ENCODE data around the gene TMEM62. TPM values are rescaled to one million over a fixed set of nuclear protein-coding genes. Genes with fewer than 3 reads are reported as not detected.
A peak's percentile ranks its signal among the peaks of the same experiment; 100 is the strongest.
"Not testable (repeated sequence)": the region's sequence is repeated elsewhere in the genome, so short reads cannot be mapped to it uniquely, and the experiment has no call there.

TMEM62 gene
- total RNA-seq, 1 donor from 2014 or later = 9.0 TPM

DNA sequence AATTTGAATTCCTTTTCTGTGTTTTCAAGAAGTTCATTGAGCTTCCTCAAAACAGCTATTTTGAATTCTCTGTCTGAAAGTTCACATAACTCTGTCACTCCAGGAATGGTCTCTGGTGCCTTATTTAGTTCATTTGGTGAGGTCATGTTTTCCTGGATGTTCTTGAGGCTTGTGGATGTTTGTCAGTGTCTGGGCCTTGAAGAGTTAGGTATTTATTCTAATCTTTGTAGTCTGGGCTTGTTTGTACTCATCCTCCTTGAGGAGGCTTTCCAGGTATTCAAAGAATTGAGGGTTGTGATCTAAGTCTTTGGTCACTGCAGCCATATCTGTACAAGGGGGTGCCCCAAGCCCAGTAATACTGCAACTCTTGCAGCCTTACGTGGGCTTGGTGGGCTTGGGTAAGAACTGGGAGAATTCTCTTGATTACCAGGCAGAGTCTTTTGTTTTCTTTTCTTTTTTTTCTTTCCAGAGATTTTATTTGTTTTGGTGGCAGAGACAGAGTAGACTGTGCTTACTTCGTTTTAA, 32.5 kb downstream of the TMEM62 start:
- Histone ChIP-seq H3K4me1 (peaks cover 0 to 9% of the 10 kb centered on the region in 2 donors), H3K9me3 (no peaks in the 10 kb centered on the region), H3K27ac (no peak overlapping the region), H3K27me3 (no peaks in the 10 kb centered on the region), H3K4me3 (no peak overlapping the region), H3K36me3 (peaks cover 37 to 40% of the 10 kb centered on the region in 2 donors)
- no peak for DNase-seq (ENCODE audit: low spot score in 2 of 2)
- intact Hi-C loops (cut with DNase I) = no loop called here
- TF ChIP-seq, protein P1, sequence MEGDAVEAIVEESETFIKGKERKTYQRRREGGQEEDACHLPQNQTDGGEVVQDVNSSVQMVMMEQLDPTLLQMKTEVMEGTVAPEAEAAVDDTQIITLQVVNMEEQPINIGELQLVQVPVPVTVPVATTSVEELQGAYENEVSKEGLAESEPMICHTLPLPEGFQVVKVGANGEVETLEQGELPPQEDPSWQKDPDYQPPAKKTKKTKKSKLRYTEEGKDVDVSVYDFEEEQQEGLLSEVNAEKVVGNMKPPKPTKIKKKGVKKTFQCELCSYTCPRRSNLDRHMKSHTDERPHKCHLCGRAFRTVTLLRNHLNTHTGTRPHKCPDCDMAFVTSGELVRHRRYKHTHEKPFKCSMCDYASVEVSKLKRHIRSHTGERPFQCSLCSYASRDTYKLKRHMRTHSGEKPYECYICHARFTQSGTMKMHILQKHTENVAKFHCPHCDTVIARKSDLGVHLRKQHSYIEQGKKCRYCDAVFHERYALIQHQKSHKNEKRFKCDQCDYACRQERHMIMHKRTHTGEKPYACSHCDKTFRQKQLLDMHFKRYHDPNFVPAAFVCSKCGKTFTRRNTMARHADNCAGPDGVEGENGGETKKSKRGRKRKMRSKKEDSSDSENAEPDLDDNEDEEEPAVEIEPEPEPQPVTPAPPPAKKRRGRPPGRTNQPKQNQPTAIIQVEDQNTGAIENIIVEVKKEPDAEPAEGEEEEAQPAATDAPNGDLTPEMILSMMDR (IDR thresholded peaks at IDR 0.05) = no peak

DNA sequence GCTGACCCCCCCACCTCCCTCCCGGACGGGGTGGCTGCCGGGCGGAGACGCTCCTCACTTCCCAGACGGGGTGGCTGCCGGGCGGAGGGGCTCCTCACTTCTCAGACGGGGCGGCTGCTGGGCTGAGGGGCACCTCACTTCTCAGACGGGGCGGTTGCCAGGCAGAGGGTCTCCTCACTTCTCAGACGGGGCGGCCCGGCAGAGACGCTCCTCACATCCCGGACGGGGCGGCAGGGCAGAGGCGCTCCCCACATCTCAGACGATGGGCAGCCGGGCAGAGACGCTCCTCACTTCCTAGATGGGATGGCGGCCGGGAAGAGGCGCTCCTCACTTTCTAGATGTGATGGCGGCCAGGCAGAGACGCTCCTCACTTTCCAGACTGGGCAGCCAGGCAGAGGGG, 33.9 kb downstream of the TMEM62 start:
- H3K27me3 ChIP-seq; intact Hi-C loops (cut with DNase I); H3K4me3 ChIP-seq; DNase-seq (ENCODE audit: low spot score in 2 of 2); H3K4me1 ChIP-seq; H3K27ac ChIP-seq; H3K9me3 ChIP-seq: not testable (repeated sequence)
- H3K36me3 ChIP-seq = peaks cover 28 to 34% of the 10 kb centered on the region in 2 donors

DNA sequence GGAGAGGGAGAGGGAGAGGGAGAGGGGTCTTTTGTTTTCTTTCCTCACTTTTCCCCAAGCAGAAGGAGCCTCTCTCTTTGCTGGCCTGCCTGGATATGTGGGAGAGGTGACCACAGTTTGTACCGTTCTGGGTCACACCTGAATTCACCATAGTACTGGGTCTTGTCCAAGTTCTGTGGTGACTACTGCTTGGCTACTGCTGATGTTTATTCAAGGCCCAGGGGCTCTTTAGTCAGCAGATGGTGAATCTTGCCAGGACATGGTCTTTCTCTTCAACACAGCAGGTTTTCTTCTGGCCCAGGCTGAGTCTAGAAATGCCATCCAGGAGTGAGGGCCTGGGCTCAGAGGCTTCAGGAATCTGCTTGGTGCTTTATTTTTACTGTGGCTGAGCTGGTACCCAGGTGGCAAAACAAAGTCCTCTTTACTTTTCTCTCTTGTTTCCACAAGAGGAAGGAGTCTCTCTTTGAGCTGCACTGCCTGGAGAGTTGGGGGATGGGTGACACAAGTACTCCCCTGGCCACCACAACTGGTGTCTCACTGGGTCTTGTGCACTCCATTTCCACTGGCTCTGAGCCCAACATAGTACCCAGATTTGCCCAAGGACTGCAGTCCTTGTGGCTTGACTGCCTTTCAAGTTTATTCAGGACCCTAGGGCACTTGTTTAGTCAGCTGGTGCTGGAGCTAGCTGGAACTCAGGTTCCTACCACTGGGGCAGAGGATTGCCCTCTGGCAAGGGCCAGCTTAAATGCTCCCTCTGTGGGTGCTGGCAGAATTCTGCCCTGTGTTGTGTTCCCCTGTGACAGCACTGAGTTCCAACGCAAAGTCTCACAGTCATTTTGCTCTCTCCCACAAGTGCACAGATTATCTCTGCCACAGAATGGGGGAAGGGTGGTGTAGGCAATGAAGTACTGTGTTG, 35.1 kb downstream of the TMEM62 start:
- H3K36me3 ChIP-seq = peaks cover 27 to 37% of the 10 kb centered on the region in 2 donors
- intact Hi-C loops (cut with DNase I) = no loop called here
- H3K27ac ChIP-seq = peak overlapping the region; percentile 55 to 57

DNA sequence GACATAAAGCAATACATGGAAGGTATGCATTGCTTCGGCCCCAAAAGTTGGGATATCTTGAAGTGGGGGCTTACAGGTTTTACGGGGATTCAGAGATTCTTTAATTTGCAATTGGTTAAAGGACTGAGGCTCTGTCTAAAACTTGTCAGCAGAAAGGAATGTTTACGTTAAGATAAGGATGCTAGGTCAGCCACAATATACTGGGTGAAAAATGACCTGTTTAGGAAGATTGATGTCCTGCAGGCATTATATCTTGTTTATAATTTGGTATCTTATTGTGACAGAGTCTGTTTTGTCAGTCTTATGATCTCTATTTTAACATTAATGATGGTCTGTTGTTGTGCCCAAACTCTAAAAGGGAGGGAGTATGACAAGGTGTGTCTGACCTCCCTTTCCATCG, 36.5 kb downstream of the TMEM62 start:
- Histone ChIP-seq H3K27ac (peak overlapping the region in 1 of 2 donors; percentile 57), H3K27me3 (no peaks in the 10 kb centered on the region), H3K4me3 (no peak overlapping the region), H3K4me1 (peaks cover 0 to 9% of the 10 kb centered on the region in 2 donors), H3K9me3 (no peaks in the 10 kb centered on the region), H3K36me3 (peaks cover 28 to 45% of the 10 kb centered on the region in 2 donors)
- intact Hi-C loops (cut with DNase I) = no loop called here
- no peak for DNase-seq (ENCODE audit: low spot score in 2 of 2)
- TF ChIP-seq, protein P1 (IDR thresholded peaks at IDR 0.05) = no peak

More for the DNA sequence above, 35.1 kb downstream of the TMEM62 start:
- Histone ChIP-seq H3K4me3 (no peak overlapping the region), H3K9me3 (no peaks in the 10 kb centered on the region), H3K27me3 (no peaks in the 10 kb centered on the region), H3K4me1 (peaks cover 0 to 9% of the 10 kb centered on the region in 2 donors)
- TF ChIP-seq, protein P1 (IDR thresholded peaks at IDR 0.05) = no peak
- no peak for DNase-seq (ENCODE audit: low spot score in 2 of 2)

DNA sequence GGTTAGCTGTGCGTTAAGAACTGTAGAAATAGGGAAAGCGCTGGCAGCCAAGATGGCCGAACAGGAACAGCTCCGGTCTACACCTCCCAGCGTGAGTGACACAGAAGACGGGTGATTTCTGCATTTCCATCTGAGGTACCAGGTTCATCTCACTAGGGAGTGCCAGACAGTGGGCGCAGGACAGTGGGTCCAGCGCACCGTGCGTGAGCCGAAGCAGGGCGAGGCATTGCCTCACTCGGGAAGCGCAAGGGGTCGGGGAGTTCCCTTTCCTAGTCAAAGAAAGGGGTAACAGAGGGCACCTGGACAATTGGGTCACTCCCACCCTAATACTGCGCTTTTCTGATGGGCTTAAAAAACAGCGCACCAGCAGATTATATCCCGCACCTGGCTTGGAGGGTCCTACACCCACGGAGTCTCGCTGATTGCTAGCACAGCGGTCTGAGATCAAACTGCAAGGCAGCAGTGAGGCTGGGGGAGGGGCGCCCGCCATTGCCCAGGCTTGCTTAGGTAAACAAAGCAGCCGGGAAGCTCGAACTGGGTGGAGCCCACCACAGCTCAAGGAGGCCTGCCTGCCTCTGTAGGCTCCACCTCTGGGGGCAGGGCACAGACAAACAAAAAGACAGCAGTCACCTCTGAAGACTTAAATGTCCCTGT, 42.4 kb downstream of the TMEM62 start:
- intact Hi-C loops (cut with DNase I); H3K27me3 ChIP-seq; H3K9me3 ChIP-seq; H3K4me3 ChIP-seq; H3K27ac ChIP-seq; DNase-seq (ENCODE audit: low spot score in 2 of 2); H3K4me1 ChIP-seq: not testable (repeated sequence)
- H3K36me3 ChIP-seq = peaks cover 24 to 54% of the 10 kb centered on the region in 2 donors

DNA sequence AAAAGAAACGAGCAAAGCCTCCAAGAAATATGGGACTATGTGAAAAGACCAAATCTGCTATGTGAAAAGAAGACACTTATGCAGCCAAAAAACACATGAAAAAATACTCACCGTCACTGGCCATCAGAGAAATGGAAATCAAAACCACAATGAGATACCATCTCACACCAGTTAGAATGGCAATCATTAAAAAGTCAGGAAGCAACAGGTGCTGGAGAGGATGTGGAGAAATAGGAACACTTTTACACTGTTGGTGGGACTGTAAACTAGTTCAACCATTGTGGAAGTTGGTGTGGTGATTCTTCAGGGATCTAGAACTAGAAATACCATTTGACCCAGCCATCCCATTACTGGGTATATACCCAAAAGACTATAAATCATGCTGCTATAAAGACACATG, 43.8 kb downstream of the TMEM62 start:
- H3K27ac ChIP-seq; H3K27me3 ChIP-seq; intact Hi-C loops (cut with DNase I); H3K4me3 ChIP-seq; H3K4me1 ChIP-seq; H3K9me3 ChIP-seq; DNase-seq (ENCODE audit: low spot score in 2 of 2): not testable (repeated sequence)
- H3K36me3 ChIP-seq = peaks cover 19 to 52% of the 10 kb centered on the region in 2 donors

DNA sequence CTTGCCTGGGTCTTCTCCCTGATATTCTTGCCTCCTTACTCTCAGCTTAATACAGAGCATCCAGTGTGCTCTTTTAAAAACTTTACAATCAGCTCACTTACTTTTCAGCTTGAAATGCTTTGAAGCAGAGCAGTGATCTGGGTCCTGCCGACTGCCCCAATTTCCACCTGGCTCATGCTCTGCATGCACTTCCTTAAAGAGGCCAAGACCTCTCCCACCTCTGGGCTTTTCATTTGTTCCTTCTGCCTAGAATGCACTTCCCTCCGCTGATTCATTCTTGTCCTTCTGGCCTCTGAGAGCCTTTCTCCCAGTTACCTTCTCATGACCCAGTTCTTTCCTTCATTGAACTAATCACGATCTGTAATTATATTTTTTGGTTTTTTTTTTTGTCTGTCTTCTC, 49.9 kb downstream of the TMEM62 start:
- H3K36me3 ChIP-seq = peaks cover 0 to 26% of the 10 kb centered on the region in 2 donors
- no peaks in the 10 kb centered on the region for H3K27me3 ChIP-seq
- no peak overlapping the region for H3K4me3 ChIP-seq
- no peaks in the 10 kb centered on the region for H3K9me3 ChIP-seq
- intact Hi-C loops (cut with DNase I) = loop anchor here (5.0 kb wide), 1 partner anchor 76 kb away; the partner anchor contains the start of gene UBR1
- H3K27ac ChIP-seq = no peak overlapping the region
- H3K4me1 ChIP-seq = peaks cover 0 to 13% of the 10 kb centered on the region in 2 donors
- DNase-seq (ENCODE audit: low spot score in 2 of 2) = no peak
- TF ChIP-seq, protein P1 (IDR thresholded peaks at IDR 0.05) = no peak
